ENCODE measurements around the gene GDF15. TPM values are rescaled to one million over a fixed set of nuclear protein-coding genes. Genes with fewer than 3 reads are reported as not detected.
A peak's percentile ranks its signal among the peaks of the same experiment; 100 is the strongest.

The GDF15 gene
- total and polyA plus RNA-seq, 11 donors, result 0.33 to 5.7 (median 0.93) TPM

DNA sequence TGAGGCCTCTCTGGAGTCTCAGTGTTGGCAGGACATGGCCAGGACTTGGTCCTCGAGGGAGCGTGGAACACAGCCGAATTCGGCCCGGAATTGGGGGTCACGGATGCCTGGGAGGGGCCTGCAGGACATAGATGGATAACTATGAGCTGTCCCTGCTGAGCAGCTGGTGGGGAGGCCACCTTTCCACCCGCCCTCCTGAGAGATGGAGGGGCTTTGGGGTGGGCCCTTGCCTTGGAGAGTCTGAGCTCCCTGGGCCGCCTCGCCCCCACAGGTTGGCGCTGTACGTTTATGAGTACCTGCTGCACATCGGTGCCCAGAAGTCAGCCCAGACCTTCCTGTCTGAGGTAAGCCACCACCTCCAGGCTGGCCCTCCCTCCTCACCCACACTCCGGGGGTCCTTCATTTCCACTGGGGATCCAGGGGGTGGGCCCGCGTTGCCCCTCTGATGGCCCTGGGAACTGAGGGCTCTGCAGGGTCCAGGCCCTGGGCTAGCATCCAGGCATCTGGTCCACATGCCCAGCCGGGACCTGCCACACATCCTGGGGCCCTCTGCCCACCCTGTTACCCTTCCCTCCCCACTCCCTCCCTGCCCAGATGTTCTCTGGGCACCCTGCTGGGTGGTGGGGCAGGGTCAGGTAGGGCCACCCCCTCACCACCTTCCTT is 41.3 kb downstream of the GDF15 start:
- TF ChIP-seq CTCF (IDR thresholded peaks at IDR 0.05) (no peak), POLR2A (IDR thresholded peaks at IDR 0.05) (no peak)
- no peak for ATAC-seq
- Histone ChIP-seq H3K9me3 (no peaks in the 10 kb centered on the region), H3K27me3 (no peaks in the 10 kb centered on the region), H3K36me3 (peaks cover 0 to 6% (median 0%) of the 10 kb centered on the region in 9 donors), H3K27ac (peak overlapping the region in 1 of 12 donors; percentile 78), H3K4me1 (peaks cover 18 to 80% (median 60%) of the 10 kb centered on the region in 12 donors), H3K4me3 (no peak overlapping the region)
- intact Hi-C loops (cut with DNase I), result no loop called here
- WGBS, 4 donors, result 65 to 82% (median 79%) methylated on average over 8 to 16 of the region's 16 CpGs
- no peak for DNase-seq

GRCh38 chr19:18427743-18428113 is 41.8 kb downstream of the GDF15 start:
- H3K36me3 ChIP-seq, result peaks cover 0 to 6% (median 0%) of the 10 kb centered on the region in 9 donors
- intact Hi-C loops (cut with DNase I), result no loop called here
- peaks cover 18 to 77% (median 57%) of the 10 kb centered on the region in 12 donors for H3K4me1 ChIP-seq
- no peak overlapping the region for H3K4me3 ChIP-seq
- no peaks in the 10 kb centered on the region for H3K27me3 ChIP-seq
- no peak for DNase-seq
- ATAC-seq, result no peak
- WGBS, 4 donors, result 58 to 95% (median 88%) methylated on average over 2 to 12 of the region's 12 CpGs
- TF ChIP-seq CTCF (IDR thresholded peaks at IDR 0.05) (no peak), POLR2A (IDR thresholded peaks at IDR 0.05) (no peak)
- no peaks in the 10 kb centered on the region for H3K9me3 ChIP-seq
- H3K27ac ChIP-seq, result peak overlapping the region in 1 of 12 donors; percentile 68

DNA sequence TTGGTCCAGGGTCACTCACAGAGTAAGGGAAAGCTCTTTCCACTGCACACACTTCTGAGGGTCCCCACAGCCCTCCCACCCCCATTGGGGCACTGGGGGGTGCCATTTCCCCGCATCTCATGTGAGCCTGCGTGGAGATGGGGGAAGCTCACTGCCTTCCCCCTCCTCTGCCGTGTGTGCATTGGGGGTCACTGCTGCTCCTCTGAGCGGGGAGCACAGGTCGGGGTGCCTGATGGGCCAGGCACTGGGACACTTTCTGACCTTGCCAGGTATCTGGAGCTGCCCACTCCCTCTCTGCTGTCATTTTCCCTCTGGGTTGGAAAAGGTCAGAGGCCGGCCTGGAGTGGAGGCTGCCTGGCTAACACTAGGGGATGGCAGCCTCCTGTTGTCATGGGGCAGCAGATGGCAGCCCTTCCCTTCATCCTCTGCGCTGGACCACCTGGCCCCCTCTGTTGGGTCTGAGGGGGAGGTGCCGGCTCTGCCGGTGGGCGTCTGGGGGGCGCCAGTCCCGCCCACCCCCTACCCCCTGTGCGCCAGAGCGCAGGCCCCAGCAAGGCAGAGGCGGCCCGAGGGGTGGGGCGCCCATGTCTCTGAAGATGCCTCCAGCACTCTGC is 42.3 kb downstream of the GDF15 start:
- TF ChIP-seq POLR2A (IDR thresholded peaks at IDR 0.05), result no peak
- TF ChIP-seq CTCF (IDR thresholded peaks at IDR 0.05), result no peak
- peaks cover 0 to 6% (median 0%) of the 10 kb centered on the region in 9 donors for H3K36me3 ChIP-seq
- ATAC-seq (no peak), DNase-seq (no peak)
- WGBS, 4 donors, result 78 to 93% (median 82%) methylated on average over 6 to 17 of the region's 17 CpGs
- peak overlapping the region in 11 of 12 donors; percentile 57 to 89 (median 70) for H3K27ac ChIP-seq
- H3K9me3 ChIP-seq, result no peaks in the 10 kb centered on the region
- intact Hi-C loops (cut with DNase I), result no loop called here
- peak overlapping the region in 4 of 12 donors; percentile 53 to 55 (median 55) for H3K4me3 ChIP-seq
- H3K4me1 ChIP-seq, result peaks cover 18 to 77% (median 57%) of the 10 kb centered on the region in 12 donors
- no peaks in the 10 kb centered on the region for H3K27me3 ChIP-seq

All from heart left ventricle (tissue), 16 donors.